22Rv1 (cell line): ENCODE measurements around the gene SEC31A.

Experiments used
- ZFX ChIP-seq: fragments of 450-650 bp; IDR thresholded peaks from 2 replicates; pipeline ENCODE4 v1.6.1; 2017; ENCODE audit warnings: antibody characterized with exemption, borderline replicate concordance
- TF ChIP-seq, protein P1 (sequence below): fragments of 450-650 bp; IDR thresholded peaks from 2 replicates; pipeline ENCODE4 v1.5.1; 2017; ENCODE audit warnings: mild to moderate bottlenecking

DNA sequence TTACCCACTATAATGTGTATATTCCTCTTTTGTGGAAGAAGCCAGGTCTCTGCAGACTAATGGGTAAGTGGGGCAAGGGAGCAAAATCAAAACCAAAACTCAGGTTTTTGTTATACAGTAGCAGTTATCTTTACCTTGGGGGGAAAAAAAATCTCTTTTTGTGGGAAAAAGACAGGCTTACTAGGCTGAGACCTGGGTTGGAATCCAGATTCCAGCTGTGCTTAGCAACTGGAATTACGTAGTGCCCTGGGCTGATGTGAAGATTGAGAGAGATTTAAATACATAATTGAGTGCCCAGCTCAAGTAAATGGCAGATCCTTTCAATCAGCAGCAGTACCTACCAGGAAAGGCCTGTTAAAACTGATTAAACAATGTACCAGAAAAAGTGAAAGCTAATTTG is 76.9 kb downstream of the SEC31A start:
- TF ChIP-seq, protein P1, sequence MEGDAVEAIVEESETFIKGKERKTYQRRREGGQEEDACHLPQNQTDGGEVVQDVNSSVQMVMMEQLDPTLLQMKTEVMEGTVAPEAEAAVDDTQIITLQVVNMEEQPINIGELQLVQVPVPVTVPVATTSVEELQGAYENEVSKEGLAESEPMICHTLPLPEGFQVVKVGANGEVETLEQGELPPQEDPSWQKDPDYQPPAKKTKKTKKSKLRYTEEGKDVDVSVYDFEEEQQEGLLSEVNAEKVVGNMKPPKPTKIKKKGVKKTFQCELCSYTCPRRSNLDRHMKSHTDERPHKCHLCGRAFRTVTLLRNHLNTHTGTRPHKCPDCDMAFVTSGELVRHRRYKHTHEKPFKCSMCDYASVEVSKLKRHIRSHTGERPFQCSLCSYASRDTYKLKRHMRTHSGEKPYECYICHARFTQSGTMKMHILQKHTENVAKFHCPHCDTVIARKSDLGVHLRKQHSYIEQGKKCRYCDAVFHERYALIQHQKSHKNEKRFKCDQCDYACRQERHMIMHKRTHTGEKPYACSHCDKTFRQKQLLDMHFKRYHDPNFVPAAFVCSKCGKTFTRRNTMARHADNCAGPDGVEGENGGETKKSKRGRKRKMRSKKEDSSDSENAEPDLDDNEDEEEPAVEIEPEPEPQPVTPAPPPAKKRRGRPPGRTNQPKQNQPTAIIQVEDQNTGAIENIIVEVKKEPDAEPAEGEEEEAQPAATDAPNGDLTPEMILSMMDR, result no peak
- TF ChIP-seq ZFX, result no peak
